Measurements from ENCODE around the gene EVI2B.
"Not testable (repeated sequence)": the region's sequence is repeated elsewhere in the genome, so short reads cannot be mapped to it uniquely, and the experiment has no call there.

The EVI2B gene, protein sequence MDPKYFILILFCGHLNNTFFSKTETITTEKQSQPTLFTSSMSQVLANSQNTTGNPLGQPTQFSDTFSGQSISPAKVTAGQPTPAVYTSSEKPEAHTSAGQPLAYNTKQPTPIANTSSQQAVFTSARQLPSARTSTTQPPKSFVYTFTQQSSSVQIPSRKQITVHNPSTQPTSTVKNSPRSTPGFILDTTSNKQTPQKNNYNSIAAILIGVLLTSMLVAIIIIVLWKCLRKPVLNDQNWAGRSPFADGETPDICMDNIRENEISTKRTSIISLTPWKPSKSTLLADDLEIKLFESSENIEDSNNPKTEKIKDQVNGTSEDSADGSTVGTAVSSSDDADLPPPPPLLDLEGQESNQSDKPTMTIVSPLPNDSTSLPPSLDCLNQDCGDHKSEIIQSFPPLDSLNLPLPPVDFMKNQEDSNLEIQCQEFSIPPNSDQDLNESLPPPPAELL

DNA sequence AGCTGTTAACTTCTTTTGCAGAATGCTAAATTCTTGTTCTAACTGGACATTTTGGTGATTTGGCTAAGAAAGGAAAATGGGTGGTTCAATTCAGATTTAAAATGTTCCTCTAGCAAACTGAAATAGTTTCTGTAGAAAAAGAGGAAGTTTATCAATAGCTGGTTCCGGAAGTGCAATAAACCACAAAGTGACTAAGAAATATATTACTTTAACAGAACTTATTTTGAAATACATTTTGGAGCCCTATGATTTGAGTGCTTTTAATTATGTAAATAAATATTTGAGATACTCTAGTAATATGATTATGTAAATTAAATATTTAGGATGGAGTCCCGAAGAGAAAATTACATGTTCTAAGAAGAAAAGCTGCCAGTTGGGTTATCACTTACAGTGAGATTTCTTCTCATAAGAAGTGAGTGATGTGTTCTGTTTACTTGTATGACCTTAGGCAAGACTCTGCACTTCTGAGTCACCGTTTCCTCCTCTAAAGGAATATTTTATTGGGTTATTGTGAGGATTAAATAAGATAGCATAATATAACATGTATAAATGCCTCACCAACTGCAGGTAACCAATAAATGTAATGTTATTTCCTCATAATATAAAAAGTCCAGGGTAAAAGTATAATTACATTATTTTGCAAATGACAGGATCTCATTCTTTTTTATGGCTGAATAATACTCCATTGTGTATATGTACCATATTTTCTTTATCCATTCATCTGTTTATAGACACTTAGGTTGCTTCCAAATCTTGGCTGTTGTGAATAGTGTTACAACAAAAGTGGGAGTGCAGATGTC lies at the start of gene EVI2B:
Gene EVI2B (minus strand): TSS at position 73 of the 800 bp plus-strand sequence. CDS start 8,445 bp downstream, outside the sequence.
- DNase-seq: no peak

- DNase-seq: no peak
These were observed 44.1 kb upstream of the EVI2B start for GRCh38 chr17:31357839-31358394.

DNA sequence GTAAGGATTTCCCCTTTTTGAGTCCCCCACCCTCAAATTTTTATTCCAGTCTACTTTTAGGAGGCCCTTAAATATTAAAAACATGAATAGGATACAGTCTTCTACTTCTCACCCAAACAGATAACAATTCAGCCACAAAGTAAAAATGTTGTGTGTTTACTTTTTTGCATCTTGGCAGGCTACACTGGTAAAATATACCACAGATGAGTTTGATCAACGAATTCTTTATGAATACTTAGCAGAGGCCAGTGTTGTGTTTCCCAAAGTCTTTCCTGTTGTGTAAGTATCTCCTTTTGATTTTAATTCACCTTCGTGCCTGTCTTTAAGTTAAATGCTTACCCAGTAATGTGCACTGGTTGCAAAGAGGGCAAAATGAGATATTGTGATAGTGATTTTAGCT lies 43.2 kb upstream of the EVI2B start:
- DNase-seq: no peak

DNA sequence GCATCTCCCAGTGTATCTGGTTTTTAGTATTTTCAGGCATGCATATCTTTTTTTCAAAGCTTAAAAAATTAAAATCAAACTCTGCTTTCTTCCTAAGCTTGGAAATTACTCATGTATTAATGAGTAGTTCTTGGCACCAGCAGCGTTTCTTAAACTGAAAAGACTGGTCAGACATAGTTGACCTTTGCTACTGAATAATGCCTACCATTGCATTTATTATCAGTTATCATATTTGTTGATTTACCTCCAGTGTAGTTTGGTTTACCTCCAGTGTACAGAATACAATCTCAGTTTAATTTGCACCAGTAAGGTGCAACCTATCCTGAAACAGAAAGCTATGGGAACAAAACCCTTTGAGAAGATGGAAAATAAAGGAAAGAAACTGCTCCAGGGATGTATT lies 42.1 kb upstream of the EVI2B start:
- DNase-seq: no peak

- DNase-seq: no peak
These were observed 35.6 kb upstream of the EVI2B start for GRCh38 chr17:31349454-31349853.

GRCh38 chr17:31345191-31345747 lies 31.4 kb upstream of the EVI2B start:
- not testable (repeated sequence) for DNase-seq

DNA sequence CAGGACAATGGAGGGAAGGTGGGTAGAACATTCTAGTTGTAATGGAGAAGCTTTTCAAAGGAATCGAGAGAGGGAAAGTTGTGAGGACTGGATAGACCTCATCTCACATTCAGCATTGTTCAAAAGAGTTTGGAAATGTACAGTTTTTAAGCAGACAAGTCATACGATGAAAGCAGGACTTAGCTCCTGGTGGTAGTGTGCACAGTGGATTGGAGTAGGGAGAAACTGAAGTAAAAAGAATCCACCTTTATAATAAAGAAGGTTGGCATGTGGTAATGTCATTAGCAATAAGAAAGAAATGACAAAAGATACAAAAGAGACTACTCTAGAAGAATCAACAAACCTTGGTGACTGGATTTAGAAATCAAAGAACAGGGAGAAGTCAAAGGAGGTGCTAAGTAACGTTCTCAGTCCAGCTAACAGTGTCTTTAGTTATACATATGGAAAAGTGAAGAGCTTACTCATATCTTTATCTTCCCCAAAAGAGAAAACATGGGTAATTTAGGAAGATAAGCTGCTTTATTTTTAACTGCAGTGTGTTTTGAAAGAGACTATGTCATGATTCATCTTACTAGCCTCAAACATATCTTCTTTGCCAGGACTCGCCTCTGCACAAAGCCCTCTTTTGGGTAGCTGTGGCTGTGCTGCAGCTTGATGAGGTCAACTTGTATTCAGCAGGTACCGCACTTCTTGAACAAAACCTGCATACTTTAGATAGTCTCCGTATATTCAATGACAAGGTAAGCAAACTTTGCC lies 26.2 kb upstream of the EVI2B start:
- no peak for DNase-seq

DNA sequence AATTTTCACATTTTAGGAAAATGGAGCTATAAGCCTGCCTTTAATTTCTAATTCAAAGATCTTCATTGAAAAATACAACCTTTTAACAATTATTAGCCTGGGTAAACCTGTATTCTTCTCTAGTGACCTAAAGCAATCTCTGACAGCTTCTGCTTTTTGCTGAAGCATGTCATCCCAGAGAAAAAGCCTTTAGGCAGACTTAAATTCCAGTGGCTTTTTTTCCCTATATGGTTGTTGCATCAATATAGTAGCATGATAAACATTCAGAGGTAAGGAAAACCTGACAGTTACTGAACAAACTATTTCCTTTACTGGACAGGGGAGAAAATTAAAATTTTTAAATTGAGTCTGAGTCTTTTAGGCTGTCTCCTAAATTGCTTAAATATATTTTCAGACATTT lies 15.4 kb upstream of the EVI2B start:
- no peak for DNase-seq

GRCh38 chr17:31328160-31328535 lies 14.3 kb upstream of the EVI2B start:
- DNase-seq: no peak

GRCh38 chr17:31327534-31328159 lies 13.8 kb upstream of the EVI2B start:
- no peak for DNase-seq

DNA sequence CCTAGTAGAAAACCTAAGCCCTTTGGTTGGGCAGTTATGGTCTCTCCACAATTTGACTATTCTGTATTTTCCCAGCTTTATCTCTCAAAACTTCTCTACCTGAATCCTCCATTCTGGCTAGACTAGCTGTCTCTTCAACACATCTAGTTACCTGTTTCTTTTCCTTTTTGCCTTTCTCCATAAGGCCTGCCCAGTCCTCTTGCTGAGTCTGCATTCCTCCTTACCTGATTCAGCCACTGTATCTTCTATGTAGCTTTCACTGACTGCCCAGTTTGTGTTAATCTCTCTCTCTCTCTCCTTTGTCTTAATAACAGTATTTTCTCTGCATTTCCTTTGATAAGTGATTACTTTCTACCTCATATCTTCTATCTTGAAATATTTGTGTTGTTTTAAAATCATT lies 9.7 kb upstream of the EVI2B start:
- DNase-seq: no peak

DNA sequence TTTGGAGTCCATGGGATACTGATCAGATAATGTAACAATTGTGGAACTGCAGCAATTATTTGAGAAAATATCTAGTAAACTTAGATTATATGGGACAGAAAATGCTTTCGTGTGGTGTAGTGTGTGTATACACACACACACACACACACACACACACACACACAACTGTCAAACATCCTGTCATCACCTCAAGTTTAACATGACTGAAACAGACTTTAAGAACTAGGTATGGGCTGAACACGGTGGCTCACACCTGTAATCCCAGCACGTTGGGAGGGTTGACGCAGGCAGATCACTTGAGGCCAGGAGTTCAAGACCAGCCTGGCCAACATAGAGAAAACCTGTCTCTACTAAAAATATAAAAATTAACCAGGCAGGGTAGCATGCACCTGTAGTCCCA lies 8.1 kb upstream of the EVI2B start:
- no peak for DNase-seq

DNA sequence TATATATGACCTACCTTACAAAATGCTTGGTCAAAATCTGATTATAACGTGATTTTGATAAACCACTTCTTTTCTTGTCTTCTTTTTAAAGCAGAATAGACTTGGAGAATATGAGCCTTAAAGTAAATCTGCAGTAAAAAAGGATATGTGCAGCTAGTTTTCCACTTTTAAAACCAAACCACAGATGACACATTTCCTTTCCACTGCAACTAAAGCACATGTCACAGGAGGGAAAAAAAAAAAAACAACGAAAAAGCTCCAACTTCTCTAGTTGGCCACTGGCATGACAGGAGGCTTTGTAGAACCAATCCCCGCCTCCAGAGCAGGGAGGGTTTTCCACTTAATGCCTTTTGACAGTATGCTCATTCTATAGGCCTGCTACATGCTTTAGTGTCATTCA lies 7.6 kb upstream of the EVI2B start, which contains the start of gene EVI2A:
Gene EVI2A (minus strand): TSS at position 142 of the 400 bp plus-strand sequence. CDS start 2,609 bp downstream, outside the sequence.
- DNase-seq: no peak

GRCh38 chr17:31320791-31321190 lies 6.9 kb upstream of the EVI2B start:
- no peak for DNase-seq

GRCh38 chr17:31320241-31320640 lies 6.4 kb upstream of the EVI2B start:
- DNase-seq: no peak

DNA sequence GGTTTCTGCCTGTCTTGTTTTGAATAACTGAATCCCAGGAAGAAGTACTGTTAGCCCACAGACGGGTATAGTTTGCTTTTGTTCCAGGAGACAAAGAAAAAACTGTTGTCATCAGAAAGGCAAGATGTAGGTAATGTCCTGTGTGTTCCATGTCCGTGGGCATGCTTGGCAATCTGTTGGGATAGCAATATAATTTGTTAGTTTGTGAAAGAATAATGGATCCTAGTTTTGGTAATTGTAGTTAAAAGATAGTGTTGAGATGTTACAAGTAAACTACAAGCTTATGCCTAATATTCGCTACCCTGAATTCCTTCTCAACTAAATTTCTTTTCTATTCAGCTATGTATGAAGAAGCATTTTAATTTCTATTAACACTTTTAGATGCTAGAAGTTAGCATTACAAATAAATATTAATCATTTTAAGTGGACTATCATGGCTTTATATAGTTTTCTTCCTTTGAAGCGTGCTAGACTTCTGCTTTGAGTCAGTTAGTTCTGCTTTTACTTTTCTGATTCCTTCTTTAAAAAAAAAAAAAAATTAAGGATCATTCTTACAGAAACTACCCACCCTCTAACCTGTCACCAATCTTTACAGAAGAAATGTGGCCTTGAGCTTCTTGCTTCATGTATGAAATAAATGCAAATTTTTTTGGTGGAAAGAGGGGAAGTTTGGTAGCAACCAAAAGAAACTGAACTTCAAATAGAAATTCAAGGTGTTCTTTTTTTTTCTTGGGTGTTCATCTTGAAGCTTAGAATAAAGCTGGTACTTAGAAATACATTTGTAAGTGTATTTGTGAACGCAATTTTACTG lies 5.2 kb upstream of the EVI2B start:
- no peak for DNase-seq

DNA sequence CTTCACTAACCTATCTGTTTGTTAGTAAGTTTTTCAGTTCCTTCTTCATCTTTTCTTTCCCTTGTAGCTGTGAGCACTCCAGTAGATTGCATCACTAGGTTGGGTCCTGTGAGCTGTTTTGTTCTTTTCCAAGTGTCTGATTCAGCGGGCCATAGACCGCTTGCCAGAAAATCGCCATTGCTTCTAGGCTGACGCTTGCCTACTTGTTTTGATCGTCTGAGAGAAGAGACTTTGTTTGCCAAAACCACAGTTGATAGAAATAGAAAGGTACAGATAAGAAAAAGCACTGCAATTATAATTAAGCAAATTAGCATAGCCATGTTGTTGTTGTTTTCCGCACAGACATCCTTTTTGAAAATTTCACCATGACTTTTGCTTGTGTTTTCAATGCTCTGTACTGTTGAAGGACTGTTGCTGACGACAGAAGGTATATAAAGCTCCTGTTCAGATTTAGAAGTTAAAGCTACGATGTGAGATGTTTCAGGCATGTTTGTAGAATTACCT lies 4.5 kb upstream of the EVI2B start:
- no peak for DNase-seq

GRCh38 chr17:31314782-31315100 lies 887 bp upstream of the EVI2B start:
- no peak for DNase-seq

GRCh38 chr17:31312223-31312622 lies 1.6 kb downstream of the EVI2B start:
- DNase-seq: not testable (repeated sequence)

DNA sequence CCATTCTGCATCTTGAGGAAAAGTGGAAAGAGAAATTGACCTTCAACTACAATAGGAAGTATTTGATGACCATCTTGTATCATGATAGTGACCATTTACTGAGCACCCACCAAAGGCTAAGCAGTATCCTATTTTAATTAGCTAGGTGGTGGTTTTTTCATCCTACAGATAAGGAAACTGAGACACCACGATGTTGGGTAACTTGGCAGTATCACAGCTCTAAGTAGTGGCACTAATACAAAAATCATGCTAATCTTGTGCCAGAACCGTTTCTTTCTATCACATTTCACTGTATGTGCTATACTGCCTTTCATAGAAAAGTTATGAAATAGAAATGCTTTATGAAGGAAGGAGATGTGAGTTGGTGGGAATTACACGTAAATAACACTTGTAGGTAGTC lies 2.3 kb downstream of the EVI2B start:
- DNase-seq: no peak

DNA sequence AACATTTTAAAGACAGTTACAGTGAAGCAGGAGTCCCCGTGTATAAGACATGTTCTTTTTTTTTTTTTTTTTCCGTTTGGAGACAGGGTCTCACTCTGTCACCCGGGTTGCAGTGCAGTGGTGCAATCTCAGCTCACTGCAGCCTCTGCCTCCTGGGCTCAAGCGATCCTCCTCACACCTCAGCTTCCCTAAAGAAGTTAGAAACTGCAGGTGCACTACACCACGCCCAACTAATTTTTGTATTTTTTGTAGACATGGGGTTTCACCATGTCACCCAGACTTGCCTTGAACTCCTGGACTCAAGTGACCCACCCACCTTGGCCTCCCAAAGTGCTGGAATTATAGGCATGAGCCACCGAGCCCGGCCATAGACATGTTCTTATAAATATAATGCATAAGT lies 3.0 kb downstream of the EVI2B start:
- no peak for DNase-seq
